Activated T-helper 1 cell treated with anti-CD3 and anti-CD28 coated beads, Interleukin-12 subunit alpha, Interleukin-12 subunit beta, Interleukin-2, Interleukin-4 antibody, amounts not matched to agents 30 ng/mL and 10 ng/mL and 1 ng/mL, durations not matched to agents 14 hours and 24 hours and 36 hours (primary cell): ENCODE results near the gene HJV. TPM values are rescaled to one million over a fixed set of nuclear protein-coding genes. Genes with fewer than 3 reads are reported as not detected.
A peak's percentile ranks its signal among the peaks of the same experiment; 100 is the strongest.

ENCODE experiments used
- DNase-seq: peaks from one replicate; pipeline ENCODE4 v3.0.0; 2021; ENCODE audit warnings: low spot score
- H3K27ac Mint-ChIP-seq: one replicate; pipeline ENCODE4 v1.8.0; 2021; ENCODE audit warnings: mild to moderate bottlenecking, mixed read lengths
- H3K27me3 Mint-ChIP-seq: one replicate; pipeline ENCODE4 v1.8.0; 2022; ENCODE audit warnings: mild to moderate bottlenecking, moderate library complexity, mixed read lengths; ENCODE audit not compliant: insufficient read depth
- H3K36me3 Mint-ChIP-seq: one replicate; pipeline ENCODE4 v1.8.0; 2021; ENCODE audit warnings: low read depth, mixed read lengths
- H3K4me1 Mint-ChIP-seq: one replicate; pipeline ENCODE4 v1.8.0; 2021; ENCODE audit warnings: low read depth, mixed read lengths
- H3K4me3 Mint-ChIP-seq: one replicate; pipeline ENCODE4 v1.8.0; 2021; ENCODE audit warnings: mild to moderate bottlenecking, moderate library complexity, mixed read lengths
- H3K9me3 Mint-ChIP-seq: one replicate; pipeline ENCODE4 v1.8.0; 2021; ENCODE audit warnings: mixed read lengths
- intact Hi-C: fragments of 100-400 bp; cut with micrococcal nuclease; formaldehyde crosslinking; loops from one replicate; pipeline ENCODE4 v1.15.1; 2024
- total RNA-seq: library from RNA; stranded (reverse); gene quantifications from 2 replicates; pipeline ENCODE4 v1.2.3, GENCODE V29; 2022

The HJV gene
- total RNA-seq, 1 donor from 2014 or later, result not detected

GRCh38 chr1:146016891-146017290, 4.6 kb downstream of the HJV start:
- intact Hi-C loops, result no loop called here
- H3K36me3 Mint-ChIP-seq, result no peaks in the 10 kb centered on the region
- H3K4me3 Mint-ChIP-seq, result no peak overlapping the region
- peaks cover 18% of the 10 kb centered on the region for H3K4me1 Mint-ChIP-seq
- H3K9me3 Mint-ChIP-seq, result no peaks in the 10 kb centered on the region
- H3K27me3 Mint-ChIP-seq, result peaks cover 69% of the 10 kb centered on the region
- H3K27ac Mint-ChIP-seq, result no peak overlapping the region
- DNase-seq, result no peak

DNA sequence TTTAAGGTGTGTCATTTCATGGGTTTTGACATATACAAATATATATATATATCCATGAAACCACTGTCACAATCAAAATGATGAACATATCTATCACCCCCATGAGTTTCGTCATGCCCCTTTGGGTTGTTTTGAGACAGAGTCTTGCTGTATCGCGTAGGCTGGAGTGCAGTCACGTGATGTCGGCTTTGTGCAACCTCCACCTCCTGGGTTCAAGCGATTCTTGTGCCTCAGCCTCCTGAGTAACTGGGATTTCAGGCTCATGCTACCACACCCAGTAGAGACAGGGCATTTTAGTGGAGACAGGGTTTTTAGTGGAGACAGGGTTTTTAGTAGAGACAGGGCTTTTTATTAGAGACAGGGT, 8.0 kb downstream of the HJV start:
- Mint-ChIP-seq H3K27me3 (peaks cover 40% of the 10 kb centered on the region), H3K9me3 (no peaks in the 10 kb centered on the region), H3K4me1 (peaks cover 13% of the 10 kb centered on the region), H3K36me3 (no peaks in the 10 kb centered on the region), H3K4me3 (no peak overlapping the region), H3K27ac (no peak overlapping the region)
- no peak for DNase-seq
- intact Hi-C loops, result loop anchor here (1.0 to 2.0 kb wide), 3 partner anchors 25 to 167 kb away; no protein-coding TSS in a partner anchor

DNA sequence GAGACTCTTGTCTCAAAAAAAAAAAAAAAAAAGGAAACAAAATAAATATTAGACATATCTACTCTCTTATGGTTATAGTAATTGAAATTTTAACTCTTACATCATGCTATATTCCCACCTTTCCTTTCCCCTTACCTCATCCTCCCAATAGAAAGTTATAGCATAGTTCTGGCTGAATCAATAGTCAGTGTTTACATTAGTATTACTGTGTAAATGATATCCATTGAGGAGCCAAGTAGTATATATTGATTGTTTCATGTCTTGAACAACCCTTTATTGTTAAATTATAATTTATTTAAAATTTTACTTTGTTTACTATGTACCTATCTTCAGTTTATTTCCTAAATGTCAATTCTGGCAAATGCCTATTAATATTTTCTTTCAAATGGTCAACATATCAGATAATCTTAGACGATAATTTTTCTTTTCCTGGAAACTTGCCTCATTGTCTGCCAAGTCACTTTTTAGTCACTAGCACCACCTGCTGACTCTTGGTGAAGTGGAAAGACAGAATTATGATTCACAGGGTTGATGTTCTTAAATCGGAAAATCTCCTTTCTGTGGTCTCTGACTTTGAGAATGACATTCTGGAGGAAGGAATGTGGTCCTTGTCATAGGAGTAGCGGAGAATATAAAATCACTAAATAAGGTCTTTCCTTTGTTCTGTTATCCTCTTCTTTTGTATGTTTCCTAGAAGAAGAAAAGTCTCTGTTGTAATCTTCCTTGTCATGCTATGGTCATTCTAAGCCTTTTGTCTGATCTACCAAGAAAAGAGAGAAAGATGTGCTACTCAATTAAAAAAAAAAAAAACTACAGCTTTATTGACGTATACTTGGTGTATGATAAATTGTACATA, 8.6 kb downstream of the HJV start:
- no peak overlapping the region for H3K27ac Mint-ChIP-seq

GRCh38 chr1:146010126-146010738, 11.3 kb downstream of the HJV start:
- Mint-ChIP-seq H3K27ac (no peak overlapping the region), H3K27me3 (peaks cover 9% of the 10 kb centered on the region), H3K9me3 (no peaks in the 10 kb centered on the region), H3K36me3 (peaks cover 1% of the 10 kb centered on the region), H3K4me1 (peaks cover 37% of the 10 kb centered on the region), H3K4me3 (no peak overlapping the region)
- intact Hi-C loops, result no loop called here
- no peak for DNase-seq

More for the DNA sequence above, 8.6 kb downstream of the HJV start:
- intact Hi-C loops, result loop anchor here (1.0 to 2.0 kb wide), 4 partner anchors 26 to 167 kb away; no protein-coding TSS in a partner anchor
- H3K9me3 Mint-ChIP-seq, result no peaks in the 10 kb centered on the region
- H3K4me1 Mint-ChIP-seq, result peaks cover 13% of the 10 kb centered on the region
- peak; percentile 49 for DNase-seq
- H3K4me3 Mint-ChIP-seq, result no peak overlapping the region
- no peaks in the 10 kb centered on the region for H3K36me3 Mint-ChIP-seq
- H3K27me3 Mint-ChIP-seq, result peaks cover 34% of the 10 kb centered on the region

- H3K27me3 Mint-ChIP-seq, result no peaks in the 10 kb centered on the region
- peaks cover 3% of the 10 kb centered on the region for H3K36me3 Mint-ChIP-seq
Observed at GRCh38 chr1:146007489-146008133, 13.9 kb downstream of the HJV start.

GRCh38 chr1:146001709-146002108, 19.8 kb downstream of the HJV start:
- Mint-ChIP-seq H3K9me3 (no peaks in the 10 kb centered on the region), H3K36me3 (peaks cover 3% of the 10 kb centered on the region), H3K4me3 (no peak overlapping the region), H3K27me3 (no peaks in the 10 kb centered on the region), H3K4me1 (peaks cover 58% of the 10 kb centered on the region), H3K27ac (no peak overlapping the region)
- no peak for DNase-seq
- intact Hi-C loops, result no loop called here

More at GRCh38 chr1:146007489-146008133, 13.9 kb downstream of the HJV start:
- no peak for DNase-seq
- Mint-ChIP-seq H3K4me1 (peaks cover 41% of the 10 kb centered on the region), H3K9me3 (no peaks in the 10 kb centered on the region), H3K27ac (peak overlapping the region; percentile 76), H3K4me3 (no peak overlapping the region)
- intact Hi-C loops, result loop anchor here (1.0 kb wide), 3 partner anchors 11 to 43 kb away; partner anchors contain the start of genes ANKRD34A, POLR3GL and TXNIP

DNA sequence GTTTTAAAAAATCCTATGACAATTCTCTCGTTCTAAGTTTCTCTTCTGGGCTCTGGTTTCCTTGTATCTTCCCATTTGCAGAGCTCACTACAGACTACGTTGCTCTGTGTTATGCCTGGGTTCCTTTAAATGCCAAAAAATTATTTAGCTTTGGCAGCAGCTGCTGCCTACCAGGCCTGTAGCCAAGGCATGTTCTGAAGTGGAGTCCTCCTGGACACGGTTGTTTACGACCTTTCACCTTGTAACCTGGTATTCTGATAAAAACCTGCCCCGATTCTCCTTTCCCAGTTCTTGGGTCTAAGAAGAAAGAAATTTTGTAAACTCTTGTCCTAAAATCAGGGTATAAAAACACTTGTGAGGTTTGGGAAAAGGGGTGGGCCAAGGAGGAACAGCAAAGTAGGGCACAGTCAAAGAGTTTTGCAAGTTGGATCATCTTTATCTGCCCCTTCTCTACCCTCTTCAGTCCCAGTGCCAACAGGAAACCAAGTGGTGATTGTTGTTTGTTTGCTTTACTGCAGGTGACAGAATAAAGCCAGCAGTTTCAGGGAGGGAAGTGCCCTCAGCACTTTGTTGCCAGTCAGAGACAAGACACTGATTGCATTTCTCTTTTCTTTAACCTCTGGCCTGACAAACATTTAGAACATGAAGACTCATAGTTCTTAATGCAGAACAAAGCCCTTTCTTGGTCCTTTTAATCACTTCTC, 22.1 kb downstream of the HJV start:
- H3K4me1 Mint-ChIP-seq, result peaks cover 40% of the 10 kb centered on the region
- peaks cover 19% of the 10 kb centered on the region for H3K36me3 Mint-ChIP-seq
- DNase-seq, result no peak
- no peaks in the 10 kb centered on the region for H3K9me3 Mint-ChIP-seq
- H3K27ac Mint-ChIP-seq, result peak overlapping the region; percentile 99
- H3K27me3 Mint-ChIP-seq, result no peaks in the 10 kb centered on the region
- intact Hi-C loops, result no loop called here
- peak overlapping the region; percentile 70 for H3K4me3 Mint-ChIP-seq

DNA sequence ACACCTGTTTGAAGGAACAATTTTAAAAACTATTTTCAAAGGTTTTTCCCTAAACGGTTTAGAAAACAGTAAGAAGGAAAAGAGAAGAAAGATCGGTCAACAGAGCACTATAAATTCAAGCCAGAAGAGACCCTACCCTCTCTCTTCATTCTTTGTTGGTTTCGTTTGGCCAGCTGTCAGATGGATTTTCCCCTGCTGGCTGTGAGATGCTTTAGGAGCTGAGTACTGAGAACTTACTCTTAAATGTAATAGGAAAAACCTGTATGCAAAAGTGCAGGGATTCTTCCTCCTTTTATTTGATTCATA, 23.9 kb downstream of the HJV start:
- H3K36me3 Mint-ChIP-seq, result peaks cover 37% of the 10 kb centered on the region
- no peaks in the 10 kb centered on the region for H3K27me3 Mint-ChIP-seq
- DNase-seq, result no peak
- H3K4me3 Mint-ChIP-seq, result peak overlapping the region; percentile 94
- H3K4me1 Mint-ChIP-seq, result peaks cover 53% of the 10 kb centered on the region
- H3K9me3 Mint-ChIP-seq, result no peaks in the 10 kb centered on the region
- H3K27ac Mint-ChIP-seq, result peak overlapping the region; percentile 99
- intact Hi-C loops, result no loop called here

- Mint-ChIP-seq H3K9me3 (no peaks in the 10 kb centered on the region), H3K4me1 (peaks cover 58% of the 10 kb centered on the region), H3K27ac (peak overlapping the region; percentile 99), H3K4me3 (peak overlapping the region; percentile 94), H3K27me3 (no peaks in the 10 kb centered on the region), H3K36me3 (peaks cover 41% of the 10 kb centered on the region)
- intact Hi-C loops, result no loop called here
- DNase-seq, result peak; percentile 63
Observed at GRCh38 chr1:145997016-145997717, 24.4 kb downstream of the HJV start.

- peak within 1 kb of the TSS; percentile 94 for H3K4me3 Mint-ChIP-seq
Observed at GRCh38 chr1:145996433-145997015, 25.0 kb downstream of the HJV start, which contains the start of gene TXNIP. Gene TXNIP (minus strand): TSS chr1:145996579. CDS start chr1:145996266, 313 bp downstream.

DNA sequence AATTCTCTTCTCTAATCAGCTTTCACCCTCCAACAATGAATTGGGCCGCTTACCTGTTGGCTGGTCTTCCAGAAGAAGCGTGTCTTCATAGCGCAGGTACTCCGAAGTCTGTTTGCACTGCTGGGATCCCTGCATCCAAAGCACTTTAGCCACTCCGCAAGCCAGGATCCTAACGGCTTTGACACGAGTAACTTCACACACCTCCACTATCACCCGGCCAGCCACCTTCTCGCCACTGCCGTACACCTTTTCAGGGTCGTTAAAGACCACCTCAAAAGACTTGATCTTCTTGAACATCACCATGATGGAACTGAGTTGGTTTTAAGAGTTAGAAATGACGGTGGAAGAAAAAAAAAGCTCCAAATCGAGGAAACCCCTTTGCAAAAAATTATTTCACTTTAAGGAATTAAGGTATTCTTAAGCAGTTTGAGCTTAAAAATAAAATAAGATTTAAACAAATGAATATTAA, 25.5 kb downstream of the HJV start:
- peak overlapping the region; percentile 94 for H3K4me3 Mint-ChIP-seq
- no peak for DNase-seq
- H3K9me3 Mint-ChIP-seq, result no peaks in the 10 kb centered on the region
- peak overlapping the region; percentile 99 for H3K27ac Mint-ChIP-seq
- H3K27me3 Mint-ChIP-seq, result no peaks in the 10 kb centered on the region
- peaks cover 44% of the 10 kb centered on the region for H3K36me3 Mint-ChIP-seq
- intact Hi-C loops, result loop anchor here (1.0 kb wide), 5 partner anchors 11 to 40 kb away; partner anchors contain the start of genes ANKRD34A, LIX1L and POLR3GL
- peaks cover 68% of the 10 kb centered on the region for H3K4me1 Mint-ChIP-seq

More at GRCh38 chr1:145996433-145997015, 25.0 kb downstream of the HJV start, which contains the start of gene TXNIP:
- intact Hi-C loops, result loop anchor here (1.0 kb wide), 5 partner anchors 11 to 40 kb away; partner anchors contain the start of genes ANKRD34A, LIX1L and POLR3GL
- peak; percentile 92 for DNase-seq
- H3K27ac Mint-ChIP-seq, result peak within 1 kb of the TSS; percentile 99
- H3K4me1 Mint-ChIP-seq, result peaks cover 65% of the 10 kb centered on the region
- no peaks in the 10 kb centered on the region for H3K27me3 Mint-ChIP-seq
- no peaks in the 10 kb centered on the region for H3K9me3 Mint-ChIP-seq
- H3K36me3 Mint-ChIP-seq, result peaks cover 44% of the 10 kb centered on the region
